SU-DHL-6 (cell line): ENCODE data around the gene HMG20B.

Experiments used
- H2AFZ ChIP-seq: fragments of 200-600 bp; sonication (generic); 2 replicates; pipeline ENCODE4 v1.6.1; 2014; ENCODE audit warnings: low read depth, mild to moderate bottlenecking, moderate library complexity, mixed read lengths, antibody characterized with exemption, low read length; ENCODE audit not compliant: severe bottlenecking
- H3F3A ChIP-seq: fragments of 200-600 bp; shearing (Covaris generic); 2 replicates; pipeline ENCODE4 v1.6.0; 2016; ENCODE audit warnings: antibody characterized with exemption, mild to moderate bottlenecking; ENCODE audit not compliant: insufficient read depth
- H3K27ac ChIP-seq: fragments of 200-600 bp; sonication (generic); 2 replicates; pipeline ENCODE4 v1.5.1; 2016; ENCODE audit warnings: low read depth, mild to moderate bottlenecking, low read length, moderate library complexity, mixed read lengths
- H3K27me3 ChIP-seq: fragments of 200-600 bp; sonication (generic), shearing (Covaris generic); 2 replicates; pipeline ENCODE4 v1.6.0; 2014; ENCODE audit warnings: mild to moderate bottlenecking, low read length
- H3K36me3 ChIP-seq: fragments of 200-600 bp; sonication (generic); 2 replicates; pipeline ENCODE4 v1.6.1; 2014; ENCODE audit warnings: mild to moderate bottlenecking, low read length, mixed read lengths
- H3K4me2 ChIP-seq: fragments of 300-600, 200-600 bp; shearing (Covaris generic), sonication (generic); 2 replicates; pipeline ENCODE4 v1.6.0; 2014; ENCODE audit warnings: low read length, low read depth, mild to moderate bottlenecking; ENCODE audit not compliant: poor library complexity, severe bottlenecking
- H3K4me3 ChIP-seq: fragments of 200-600 bp; sonication (generic); 2 replicates; pipeline ENCODE4 v1.5.1; 2014; ENCODE audit warnings: antibody characterized with exemption, low read length, mild to moderate bottlenecking, mixed read lengths; ENCODE audit not compliant: insufficient read depth, poor library complexity, severe bottlenecking
- H3K79me2 ChIP-seq: fragments of 200-600 bp; sonication (generic); 2 replicates; pipeline ENCODE4 v1.6.1; 2014; ENCODE audit warnings: mild to moderate bottlenecking, low read length, moderate library complexity; ENCODE audit not compliant: insufficient read depth
- H3K9ac ChIP-seq: fragments of 200-600 bp; sonication (generic); 2 replicates; pipeline ENCODE4 v1.7.0; 2014; ENCODE audit warnings: mild to moderate bottlenecking, low read length
- H3K9me2 ChIP-seq: fragments of 200-600 bp; sonication (generic); replicated peaks from 2 replicates; pipeline ENCODE4 v1.6.1; 2014; ENCODE audit warnings: low read length; ENCODE audit not compliant: insufficient read depth
- H3K9me3 ChIP-seq: fragments of 200-600 bp; sonication (generic); 2 replicates; pipeline ENCODE4 v1.6.1; 2014; ENCODE audit warnings: low read length, mixed read lengths; ENCODE audit not compliant: insufficient read depth
- H4K20me1 ChIP-seq: fragments of 200-600 bp; sonication (generic); 2 replicates; pipeline ENCODE4 v1.6.1; 2014; ENCODE audit warnings: low read depth, mild to moderate bottlenecking, antibody characterized with exemption, low read length, moderate library complexity, mixed read lengths
- CTCF ChIP-seq: fragments of 200-600 bp; sonication (generic); IDR thresholded peaks from one replicate; pipeline ENCODE4 v1.5.1; 2017; ENCODE audit warnings: antibody characterized with exemption, mild to moderate bottlenecking, low read length, moderate library complexity; ENCODE audit not compliant: insufficient read depth, poor library complexity, severe bottlenecking
- EZH2phosphoT487 ChIP-seq: fragments of 200-600 bp; sonication (generic), shearing (Covaris generic); conservative IDR thresholded peaks from 2 replicates; pipeline ENCODE4 v1.6.1; 2018; ENCODE audit warnings: mild to moderate bottlenecking, antibody characterized with exemption, low read length, moderate library complexity, mixed read lengths

Gene HMG20B

GRCh38 chr19:3537101-3537437 is 35.7 kb upstream of the HMG20B start:
- Histone ChIP-seq H3K27ac (no peak overlapping the region), H2AFZ (no peak overlapping the region), H3K9me2 (no peaks in the 10 kb centered on the region), H3K4me3 (no peak overlapping the region), H3K9me3 (no peaks in the 10 kb centered on the region), H3K79me2 (no peaks in the 10 kb centered on the region), H3K36me3 (no peaks in the 10 kb centered on the region), H4K20me1 (no peaks in the 10 kb centered on the region), H3K27me3 (no peaks in the 10 kb centered on the region), H3K9ac (no peak overlapping the region), H3K4me2 (no peak overlapping the region), H3F3A (no peaks in the 10 kb centered on the region)
- no peak for TF ChIP-seq CTCF

GRCh38 chr19:3537438-3538240 is 35.1 kb upstream of the HMG20B start:
- H3K79me2 ChIP-seq, result no peaks in the 10 kb centered on the region
- H3K36me3 ChIP-seq, result no peaks in the 10 kb centered on the region
- no peak for TF ChIP-seq CTCF
- no peak for TF ChIP-seq EZH2phosphoT487
- H4K20me1 ChIP-seq, result no peaks in the 10 kb centered on the region
- H3K27ac ChIP-seq, result no peak overlapping the region
- no peaks in the 10 kb centered on the region for H3K9me2 ChIP-seq
- no peaks in the 10 kb centered on the region for H3K9me3 ChIP-seq
- no peak overlapping the region for H3K4me2 ChIP-seq
- H2AFZ ChIP-seq, result no peak overlapping the region
- H3K27me3 ChIP-seq, result no peaks in the 10 kb centered on the region
- H3K4me3 ChIP-seq, result no peak overlapping the region
- H3F3A ChIP-seq, result no peaks in the 10 kb centered on the region
- no peak overlapping the region for H3K9ac ChIP-seq

GRCh38 chr19:3538258-3538929 is 34.4 kb upstream of the HMG20B start:
- Histone ChIP-seq H3K9me3 (no peaks in the 10 kb centered on the region), H2AFZ (no peak overlapping the region), H3K4me2 (no peak overlapping the region), H3K36me3 (no peaks in the 10 kb centered on the region), H3K27ac (no peak overlapping the region), H3K9ac (no peak overlapping the region), H3K79me2 (no peaks in the 10 kb centered on the region), H4K20me1 (no peaks in the 10 kb centered on the region), H3F3A (no peaks in the 10 kb centered on the region), H3K9me2 (no peaks in the 10 kb centered on the region), H3K27me3 (no peaks in the 10 kb centered on the region), H3K4me3 (no peak overlapping the region)
- TF ChIP-seq CTCF (no peak), EZH2phosphoT487 (no peak)
